ENCODE data around the gene CNPY3. TPM values are rescaled to one million over a fixed set of nuclear protein-coding genes. Genes with fewer than 3 reads are reported as not detected.

The CNPY3 gene
- total RNA-seq, 1 donor from 2014 or later, result 57.6 TPM

GRCh38 chr6:42911171-42912021 lies 17.9 kb upstream of the CNPY3 start:
- no peak for DNase-seq (ENCODE audit: extremely low spot score, unreplicated experiment)

GRCh38 chr6:42914546-42914945 lies 14.7 kb upstream of the CNPY3 start:
- no peak for TF ChIP-seq CTCF (conservative IDR thresholded peaks at IDR 0.05)
- peaks cover 4% of the 10 kb centered on the region for H3K4me1 Mint-ChIP-seq (ENCODE audit: unreplicated experiment)
- H3K36me3 Mint-ChIP-seq, result no peaks in the 10 kb centered on the region
- no peak overlapping the region for H3K27ac Mint-ChIP-seq
- no peak overlapping the region for H3K4me3 Mint-ChIP-seq
- no peaks in the 10 kb centered on the region for H3K9me3 Mint-ChIP-seq
- no peak for DNase-seq (ENCODE audit: extremely low spot score, unreplicated experiment)
- peaks cover 6% of the 10 kb centered on the region for H3K27me3 Mint-ChIP-seq

More at GRCh38 chr6:42911171-42912021, 17.9 kb upstream of the CNPY3 start:
- TF ChIP-seq CTCF (conservative IDR thresholded peaks at IDR 0.05), result peak; percentile 26
- Mint-ChIP-seq H3K9me3 (no peaks in the 10 kb centered on the region), H3K27ac (peak overlapping the region; percentile 78), H3K27me3 (peaks cover 6% of the 10 kb centered on the region), H3K4me3 (peak overlapping the region; percentile 86), H3K36me3 (no peaks in the 10 kb centered on the region), H3K4me1 (ENCODE audit: unreplicated experiment) (peaks cover 4% of the 10 kb centered on the region)

- peaks cover 4% of the 10 kb centered on the region for H3K4me1 Mint-ChIP-seq (ENCODE audit: unreplicated experiment)
- no peak within 1 kb of the TSS for H3K27ac Mint-ChIP-seq
- DNase-seq (ENCODE audit: extremely low spot score, unreplicated experiment), result no peak
- H3K27me3 Mint-ChIP-seq, result peaks cover 6% of the 10 kb centered on the region
- no peak for TF ChIP-seq CTCF (conservative IDR thresholded peaks at IDR 0.05)
- H3K9me3 Mint-ChIP-seq, result no peaks in the 10 kb centered on the region
- no peaks in the 10 kb centered on the region for H3K36me3 Mint-ChIP-seq
- no peak within 1 kb of the TSS for H3K4me3 Mint-ChIP-seq
Measured at GRCh38 chr6:42915732-42916131, 13.5 kb upstream of the CNPY3 start, which contains the start of gene PTCRA. TSS of gene PTCRA (plus strand) at chr6:42916053. CDS start at chr6:42916070, 17 bp downstream.

GRCh38 chr6:42916288-42916687 lies 13.0 kb upstream of the CNPY3 start:
- Mint-ChIP-seq H3K9me3 (no peaks in the 10 kb centered on the region), H3K27ac (no peak overlapping the region), H3K4me1 (ENCODE audit: unreplicated experiment) (peaks cover 1% of the 10 kb centered on the region), H3K4me3 (no peak overlapping the region), H3K27me3 (peaks cover 4% of the 10 kb centered on the region), H3K36me3 (no peaks in the 10 kb centered on the region)
- TF ChIP-seq CTCF (conservative IDR thresholded peaks at IDR 0.05), result no peak
- no peak for DNase-seq (ENCODE audit: extremely low spot score, unreplicated experiment)

- DNase-seq (ENCODE audit: extremely low spot score, unreplicated experiment), result no peak
- TF ChIP-seq CTCF (conservative IDR thresholded peaks at IDR 0.05), result no peak
- H3K27me3 Mint-ChIP-seq, result peaks cover 6% of the 10 kb centered on the region
- H3K4me1 Mint-ChIP-seq (ENCODE audit: unreplicated experiment), result peaks cover 4% of the 10 kb centered on the region
- no peaks in the 10 kb centered on the region for H3K36me3 Mint-ChIP-seq
- H3K9me3 Mint-ChIP-seq, result no peaks in the 10 kb centered on the region
- no peak overlapping the region for H3K27ac Mint-ChIP-seq
- H3K4me3 Mint-ChIP-seq, result no peak overlapping the region
Measured at GRCh38 chr6:42921801-42922200, 7.5 kb upstream of the CNPY3 start.

All from type B pancreatic cell (in vitro differentiated cells).